ENCODE data around the gene HPSE2. TPM values are rescaled to one million over a fixed set of nuclear protein-coding genes. Genes with fewer than 3 reads are reported as not detected.

The HPSE2 gene
- total RNA-seq, 1 donor from 2014 or later = not detected

DNA sequence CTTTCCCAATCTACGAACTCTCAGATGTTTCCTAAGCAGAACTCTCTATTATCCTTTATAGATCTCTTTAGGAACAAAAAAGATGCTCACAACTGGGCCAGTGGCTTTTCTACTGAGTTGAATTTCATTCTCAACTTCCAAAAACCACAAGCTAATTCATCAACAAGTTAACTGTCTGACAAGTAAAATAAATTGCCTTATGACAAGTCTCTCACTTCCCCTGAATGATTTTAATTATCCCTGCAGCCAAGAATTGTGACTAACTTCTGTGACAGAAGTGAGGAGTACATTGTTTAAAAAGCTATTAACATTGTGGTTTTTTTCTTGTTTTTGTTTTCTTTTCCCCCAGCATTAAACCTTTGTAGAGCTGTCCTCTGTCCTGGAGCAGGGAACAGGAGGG lies 343.1 kb downstream of the HPSE2 start:
- TF ChIP-seq, protein P1, sequence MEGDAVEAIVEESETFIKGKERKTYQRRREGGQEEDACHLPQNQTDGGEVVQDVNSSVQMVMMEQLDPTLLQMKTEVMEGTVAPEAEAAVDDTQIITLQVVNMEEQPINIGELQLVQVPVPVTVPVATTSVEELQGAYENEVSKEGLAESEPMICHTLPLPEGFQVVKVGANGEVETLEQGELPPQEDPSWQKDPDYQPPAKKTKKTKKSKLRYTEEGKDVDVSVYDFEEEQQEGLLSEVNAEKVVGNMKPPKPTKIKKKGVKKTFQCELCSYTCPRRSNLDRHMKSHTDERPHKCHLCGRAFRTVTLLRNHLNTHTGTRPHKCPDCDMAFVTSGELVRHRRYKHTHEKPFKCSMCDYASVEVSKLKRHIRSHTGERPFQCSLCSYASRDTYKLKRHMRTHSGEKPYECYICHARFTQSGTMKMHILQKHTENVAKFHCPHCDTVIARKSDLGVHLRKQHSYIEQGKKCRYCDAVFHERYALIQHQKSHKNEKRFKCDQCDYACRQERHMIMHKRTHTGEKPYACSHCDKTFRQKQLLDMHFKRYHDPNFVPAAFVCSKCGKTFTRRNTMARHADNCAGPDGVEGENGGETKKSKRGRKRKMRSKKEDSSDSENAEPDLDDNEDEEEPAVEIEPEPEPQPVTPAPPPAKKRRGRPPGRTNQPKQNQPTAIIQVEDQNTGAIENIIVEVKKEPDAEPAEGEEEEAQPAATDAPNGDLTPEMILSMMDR (conservative IDR thresholded peaks at IDR 0.05) = no peak
- no peaks in the 10 kb centered on the region for H3K4me1 Mint-ChIP-seq
- no peak overlapping the region for H3K4me3 Mint-ChIP-seq
- H3K27me3 Mint-ChIP-seq (ENCODE audit: low read depth) = peaks cover 4% of the 10 kb centered on the region
- H3K36me3 Mint-ChIP-seq (ENCODE audit: low read depth) = no peaks in the 10 kb centered on the region
- no peak overlapping the region for H3K27ac Mint-ChIP-seq (ENCODE audit: unreplicated experiment)
- H3K9me3 Mint-ChIP-seq = no peaks in the 10 kb centered on the region
- DNase-seq (ENCODE audit: low read depth, low spot score) = no peak

DNA sequence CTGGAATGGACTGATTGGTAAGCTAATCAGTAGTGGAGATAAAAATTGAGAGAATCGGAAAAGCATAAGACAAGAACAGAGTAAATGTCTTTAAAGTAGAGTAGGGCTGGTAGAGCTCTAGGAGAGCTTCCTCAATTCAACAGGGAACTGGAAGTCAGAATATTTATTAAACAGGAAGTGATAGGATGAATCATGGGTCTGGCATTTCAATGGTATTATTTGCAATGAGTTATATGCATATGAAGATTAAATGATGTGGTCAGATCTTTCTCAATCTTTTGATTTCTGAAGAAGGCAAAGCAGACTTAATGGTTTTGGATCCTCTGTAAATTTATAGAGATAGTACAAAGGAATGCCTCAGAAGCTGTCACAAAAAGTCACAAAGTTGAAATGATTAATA lies 349.0 kb downstream of the HPSE2 start:
- no peak overlapping the region for H3K27ac Mint-ChIP-seq (ENCODE audit: unreplicated experiment)
- H3K4me3 Mint-ChIP-seq = no peak overlapping the region
- no peaks in the 10 kb centered on the region for H3K27me3 Mint-ChIP-seq (ENCODE audit: low read depth)
- no peak for DNase-seq (ENCODE audit: low read depth, low spot score)
- H3K9me3 Mint-ChIP-seq = no peaks in the 10 kb centered on the region
- TF ChIP-seq, protein P1 (conservative IDR thresholded peaks at IDR 0.05) = no peak
- no peaks in the 10 kb centered on the region for H3K36me3 Mint-ChIP-seq (ENCODE audit: low read depth)
- H3K4me1 Mint-ChIP-seq = no peaks in the 10 kb centered on the region

DNA sequence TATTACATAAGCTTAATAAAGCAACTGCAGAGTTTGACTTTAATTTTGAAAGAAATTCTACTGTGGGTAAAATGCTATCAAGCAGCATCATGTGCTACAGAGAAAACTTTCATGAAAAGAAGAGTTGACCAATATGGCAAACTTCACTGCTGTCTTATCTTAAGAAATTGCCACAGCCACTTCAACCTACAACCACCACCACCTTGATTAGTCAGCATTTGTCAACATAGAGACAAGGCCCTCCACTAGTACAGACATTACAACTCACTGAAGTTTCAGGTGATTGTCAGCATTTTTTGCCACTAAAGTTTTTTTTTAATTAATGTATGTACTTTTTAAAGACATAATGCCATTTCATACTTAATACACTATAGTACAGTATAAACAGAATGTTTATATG lies 350.3 kb downstream of the HPSE2 start:
- Mint-ChIP-seq H3K27me3 (ENCODE audit: low read depth) (no peaks in the 10 kb centered on the region), H3K36me3 (ENCODE audit: low read depth) (no peaks in the 10 kb centered on the region), H3K4me1 (no peaks in the 10 kb centered on the region), H3K27ac (ENCODE audit: unreplicated experiment) (no peak overlapping the region), H3K4me3 (no peak overlapping the region), H3K9me3 (no peaks in the 10 kb centered on the region)
- TF ChIP-seq, protein P1 (conservative IDR thresholded peaks at IDR 0.05) = no peak
- no peak for DNase-seq (ENCODE audit: low read depth, low spot score)

DNA sequence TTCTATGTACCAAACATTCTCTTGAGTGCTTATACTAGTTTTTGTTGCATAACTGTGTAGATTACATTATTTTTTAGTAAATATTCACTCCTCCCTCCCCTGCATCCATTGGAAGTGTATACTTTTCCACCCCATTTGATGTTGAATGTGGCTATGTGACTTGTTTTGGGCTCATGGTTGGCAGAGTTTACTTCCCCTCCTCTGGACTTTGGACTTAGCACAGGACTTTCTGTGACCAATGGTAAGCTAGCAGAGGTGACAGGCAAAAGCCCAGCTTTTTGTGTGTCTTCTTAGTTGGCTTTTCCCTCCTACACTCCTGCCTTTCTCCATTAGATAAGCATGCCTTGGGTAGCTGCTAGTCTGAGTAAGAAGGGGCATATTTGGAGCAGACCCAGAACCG lies 353.9 kb downstream of the HPSE2 start:
- Mint-ChIP-seq H3K4me3 (no peak overlapping the region), H3K27me3 (ENCODE audit: low read depth) (peaks cover 4% of the 10 kb centered on the region), H3K36me3 (ENCODE audit: low read depth) (no peaks in the 10 kb centered on the region), H3K4me1 (no peaks in the 10 kb centered on the region), H3K27ac (ENCODE audit: unreplicated experiment) (no peak overlapping the region), H3K9me3 (no peaks in the 10 kb centered on the region)
- DNase-seq (ENCODE audit: low read depth, low spot score) = no peak
- TF ChIP-seq, protein P1 (conservative IDR thresholded peaks at IDR 0.05) = no peak

DNA sequence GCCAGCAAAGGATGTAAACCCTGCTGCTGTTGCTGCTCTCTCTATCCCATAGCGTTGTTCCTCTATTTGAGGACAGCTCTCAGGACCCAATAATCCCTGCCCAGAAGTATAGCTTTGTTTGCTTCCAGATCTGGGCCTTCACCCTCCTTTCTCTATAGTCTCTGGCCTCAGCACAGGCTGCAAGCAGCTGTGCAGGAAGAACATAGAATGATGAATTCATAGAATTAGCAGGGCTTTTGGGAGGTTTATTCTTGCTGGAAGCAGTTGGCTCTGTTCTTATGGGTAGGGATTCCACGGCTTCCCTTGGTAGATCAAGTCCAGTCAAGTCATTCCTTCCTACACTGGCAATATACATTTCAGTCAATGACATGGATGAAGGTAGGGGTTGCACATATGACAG lies 354.7 kb downstream of the HPSE2 start:
- H3K4me1 Mint-ChIP-seq = no peaks in the 10 kb centered on the region
- H3K4me3 Mint-ChIP-seq = no peak overlapping the region
- no peaks in the 10 kb centered on the region for H3K9me3 Mint-ChIP-seq
- peaks cover 4% of the 10 kb centered on the region for H3K27me3 Mint-ChIP-seq (ENCODE audit: low read depth)
- H3K36me3 Mint-ChIP-seq (ENCODE audit: low read depth) = no peaks in the 10 kb centered on the region
- no peak overlapping the region for H3K27ac Mint-ChIP-seq (ENCODE audit: unreplicated experiment)
- TF ChIP-seq, protein P1 (conservative IDR thresholded peaks at IDR 0.05) = no peak
- DNase-seq (ENCODE audit: low read depth, low spot score) = no peak

DNA sequence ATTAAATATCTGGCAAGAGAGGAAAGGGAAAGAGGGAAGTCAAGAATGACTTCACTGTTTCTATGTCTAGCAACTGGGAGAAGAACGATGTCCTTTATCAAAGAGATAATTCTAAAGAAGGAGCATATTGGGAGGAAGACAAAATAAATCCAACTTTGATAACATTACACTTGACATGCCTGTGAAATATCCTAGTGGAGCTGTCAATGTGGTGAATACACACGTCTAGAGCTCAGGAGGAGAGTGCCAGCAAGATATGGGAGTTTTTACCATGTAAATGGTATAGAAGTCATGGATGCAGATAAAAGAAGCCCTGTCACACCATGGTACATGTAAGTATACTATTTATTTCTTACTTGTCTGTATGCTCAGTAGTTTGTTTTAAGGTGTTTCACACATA lies 356.7 kb downstream of the HPSE2 start:
- H3K4me1 Mint-ChIP-seq = peaks cover 4% of the 10 kb centered on the region

More for the DNA sequence above, 356.7 kb downstream of the HPSE2 start:
- H3K36me3 Mint-ChIP-seq (ENCODE audit: low read depth) = no peaks in the 10 kb centered on the region
- DNase-seq (ENCODE audit: low read depth, low spot score) = no peak
- H3K9me3 Mint-ChIP-seq = no peaks in the 10 kb centered on the region
- peaks cover 7% of the 10 kb centered on the region for H3K27me3 Mint-ChIP-seq (ENCODE audit: low read depth)
- H3K4me3 Mint-ChIP-seq = no peak overlapping the region
- H3K27ac Mint-ChIP-seq (ENCODE audit: unreplicated experiment) = no peak overlapping the region
- TF ChIP-seq, protein P1 (conservative IDR thresholded peaks at IDR 0.05) = no peak
